Measurements from ENCODE around the gene ICA1.
"Not testable (repeated sequence)": the region's sequence is repeated elsewhere in the genome, so short reads cannot be mapped to it uniquely, and the experiment has no call there.

The ICA1 gene

GRCh38 chr7:8261711-8262695 lies at the start of gene ICA1:
ICA1 (minus strand) TSS chr7:8262167; CDS start chr7:8235926, 26,241 bp downstream.
- no peak for DNase-seq (ENCODE audit: low read depth in 2 of 2)

DNA sequence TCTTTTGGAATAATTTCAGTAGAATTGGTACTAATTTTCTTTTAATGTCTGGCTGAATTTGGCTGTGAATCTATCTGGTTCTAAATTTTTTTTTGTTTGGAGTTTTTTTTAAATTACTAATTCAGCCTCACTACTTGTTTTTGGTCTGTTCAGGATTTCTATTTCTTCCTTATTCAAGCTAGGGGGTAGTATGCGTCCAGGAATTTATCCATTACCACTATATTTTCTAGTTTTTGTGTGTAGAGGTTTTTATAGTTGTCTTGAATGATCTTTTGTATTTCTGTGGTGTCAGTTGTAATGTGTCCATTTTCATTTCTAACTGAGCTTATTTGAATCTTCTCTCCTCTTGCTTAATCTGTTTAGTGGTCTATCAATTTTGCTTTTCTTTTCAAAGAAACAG lies 48.9 kb upstream of the ICA1 start:
- DNase-seq (ENCODE audit: low read depth in 2 of 2) = no peak

- DNase-seq (ENCODE audit: low read depth in 2 of 2) = no peak
Observed at GRCh38 chr7:8305625-8306388, 43.8 kb upstream of the ICA1 start.

GRCh38 chr7:8305104-8305503 lies 43.1 kb upstream of the ICA1 start:
- DNase-seq (ENCODE audit: low read depth in 2 of 2) = no peak

DNA sequence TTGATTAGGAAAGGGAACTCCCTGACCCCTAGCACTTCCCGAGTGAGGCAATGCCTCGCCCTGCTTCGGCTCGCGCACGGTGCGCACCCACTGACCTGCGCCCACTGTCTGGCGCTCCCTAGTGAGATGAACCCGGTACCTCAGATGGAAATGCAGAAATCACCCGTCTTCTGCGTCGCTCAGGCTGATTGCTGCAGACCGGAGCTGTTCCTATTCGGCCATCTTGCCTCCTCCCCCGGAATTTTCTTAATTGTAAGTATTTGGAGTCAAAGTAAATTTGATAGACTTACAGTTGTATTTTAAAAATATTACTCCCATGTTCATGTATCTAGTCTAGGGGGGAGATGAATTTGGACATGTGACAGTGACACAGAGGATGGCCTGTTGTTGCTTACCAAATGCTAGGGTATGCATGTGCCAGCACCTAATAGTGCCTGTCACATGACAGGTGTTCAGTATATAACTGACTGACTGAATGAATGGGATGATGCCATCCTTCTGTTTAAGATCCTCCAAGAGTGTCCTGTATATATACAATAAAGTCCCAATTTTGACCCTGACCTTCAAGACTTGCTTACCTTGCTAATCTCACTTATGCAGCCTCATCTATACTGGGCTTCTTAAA lies 42.0 kb upstream of the ICA1 start:
- no peak for DNase-seq (ENCODE audit: low read depth in 2 of 2)

GRCh38 chr7:8297023-8297422 lies 35.1 kb upstream of the ICA1 start:
- not testable (repeated sequence) for DNase-seq (ENCODE audit: low read depth in 2 of 2)

DNA sequence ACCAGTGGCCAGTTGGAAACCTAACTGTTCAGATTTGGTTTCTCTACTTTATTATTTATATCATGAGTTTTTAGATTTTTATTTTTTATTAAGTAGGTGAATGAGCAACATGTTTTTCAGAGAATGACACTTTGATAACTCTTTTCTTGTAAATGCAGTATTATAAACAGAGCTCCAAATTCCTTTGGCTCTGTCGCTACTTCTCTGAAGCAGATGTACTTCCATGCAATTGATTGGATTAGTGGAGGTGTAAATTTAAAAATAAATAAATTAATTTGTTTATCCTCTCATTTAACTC lies 34.3 kb upstream of the ICA1 start:
- DNase-seq (ENCODE audit: low read depth in 2 of 2) = no peak

DNA sequence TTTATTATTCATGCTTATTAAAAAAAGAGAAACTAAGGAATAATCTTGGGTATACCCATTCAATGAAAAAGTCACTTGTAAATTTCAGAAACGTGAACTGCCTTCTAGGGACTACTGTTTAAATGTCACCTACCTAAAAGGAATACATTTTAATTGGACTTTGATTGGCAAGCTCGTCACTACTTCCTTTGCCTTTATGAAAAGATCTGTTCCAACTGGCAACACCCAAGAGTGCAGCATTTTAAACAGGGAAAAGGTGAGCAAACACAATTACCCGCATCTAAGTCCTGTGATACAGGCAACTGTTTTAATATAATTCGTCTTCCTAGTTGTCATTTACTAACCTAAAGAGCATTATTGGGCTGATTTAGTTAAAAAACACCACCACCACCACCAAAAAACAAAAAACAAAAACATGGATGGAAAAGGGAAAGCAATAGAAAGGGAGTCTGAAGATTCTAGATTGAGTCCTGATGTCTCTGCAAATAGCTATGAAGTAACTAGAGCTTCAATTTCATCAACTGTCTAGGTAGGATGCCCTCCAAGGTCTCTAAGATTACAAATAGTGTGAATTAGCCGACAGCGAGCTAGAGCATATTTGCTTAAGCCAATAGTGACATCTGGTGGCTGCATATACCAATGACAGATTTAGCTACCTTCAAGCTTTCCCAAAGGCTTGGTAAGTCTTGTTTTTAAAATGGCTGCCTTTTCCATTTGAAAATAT lies 33.8 kb upstream of the ICA1 start:
- DNase-seq (ENCODE audit: low read depth in 2 of 2) = peak in 1 of 2 donors; percentile 9

- DNase-seq (ENCODE audit: low read depth in 2 of 2) = no peak
Observed at GRCh38 chr7:8291397-8292141, 29.6 kb upstream of the ICA1 start.

DNA sequence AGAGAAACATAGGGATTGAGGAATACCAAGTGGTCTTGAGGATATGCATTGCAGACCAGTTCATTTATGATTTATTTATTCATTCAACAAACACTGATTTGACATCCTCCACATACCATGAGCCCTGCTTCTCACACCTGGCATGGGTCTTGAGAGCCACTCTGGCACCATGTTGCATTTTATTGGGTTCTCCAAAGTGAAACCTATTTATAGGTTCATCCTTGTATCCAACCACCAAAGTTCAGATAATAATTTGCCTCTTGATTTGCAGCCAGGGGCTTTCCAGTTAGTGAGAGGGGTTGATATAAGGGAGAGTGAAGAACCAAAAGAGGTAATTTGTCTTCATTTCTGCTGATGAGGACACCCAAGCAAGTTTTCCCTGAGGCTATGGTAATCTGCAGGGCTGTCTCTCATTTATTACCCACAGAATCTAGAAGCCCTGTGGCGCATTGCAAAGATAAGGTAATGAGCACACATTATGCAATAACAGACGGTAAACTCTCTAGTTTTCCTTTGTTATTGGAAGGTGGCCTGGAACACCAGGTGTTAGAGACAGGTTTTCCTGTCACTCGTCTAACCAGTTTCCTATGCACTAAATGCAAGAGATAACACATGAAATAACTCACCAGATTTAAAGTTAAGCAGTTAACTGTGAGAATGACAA lies 28.8 kb upstream of the ICA1 start:
- DNase-seq (ENCODE audit: low read depth in 2 of 2) = no peak

GRCh38 chr7:8286118-8286517 lies 24.2 kb upstream of the ICA1 start:
- no peak for DNase-seq (ENCODE audit: low read depth in 2 of 2)

- DNase-seq (ENCODE audit: low read depth in 2 of 2) = no peak
Observed at GRCh38 chr7:8285155-8285554, 23.2 kb upstream of the ICA1 start.

- DNase-seq (ENCODE audit: low read depth in 2 of 2) = no peak
Observed at GRCh38 chr7:8284606-8285005, 22.6 kb upstream of the ICA1 start.

DNA sequence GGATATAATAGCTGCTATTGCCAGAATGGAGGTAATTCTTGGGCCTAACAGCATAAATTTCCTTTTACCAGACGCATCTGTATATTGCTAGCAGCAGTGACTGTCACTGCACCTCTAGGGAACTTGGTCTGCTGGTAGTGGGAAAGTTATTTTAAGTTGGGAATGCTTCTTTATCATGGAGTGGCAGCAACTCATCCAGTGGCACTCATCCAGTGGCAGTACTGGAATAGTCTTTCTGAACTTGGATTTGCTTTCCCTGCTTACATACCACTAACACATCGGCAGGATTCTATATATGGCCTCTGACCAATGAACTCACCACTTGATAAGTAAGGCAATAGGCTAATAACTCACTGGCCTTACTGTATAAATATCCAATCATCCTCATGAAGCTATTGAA lies 22.0 kb upstream of the ICA1 start:
- DNase-seq (ENCODE audit: low read depth in 2 of 2) = no peak

- DNase-seq (ENCODE audit: low read depth in 2 of 2) = no peak
Observed at GRCh38 chr7:8282871-8283270, 20.9 kb upstream of the ICA1 start.

DNA sequence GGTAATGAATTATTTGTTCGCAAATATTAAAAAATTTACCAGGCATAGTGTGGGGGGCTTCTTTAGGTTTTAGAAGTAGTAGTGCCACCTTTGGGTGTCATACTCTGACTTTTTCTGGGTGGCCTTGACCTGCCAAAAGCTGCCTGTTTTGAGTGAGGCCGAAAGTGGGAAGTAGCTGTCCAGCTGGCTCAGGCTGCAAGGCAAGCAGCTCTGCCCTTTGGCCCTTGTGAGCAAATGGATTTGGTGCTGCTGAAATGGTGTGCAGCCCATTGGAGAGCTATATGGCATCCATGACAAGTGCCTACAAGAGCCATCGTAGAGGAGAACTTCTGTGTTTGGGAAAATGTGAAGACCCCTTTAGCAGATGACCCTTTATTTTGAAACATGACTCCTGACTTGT lies 20.2 kb upstream of the ICA1 start:
- no peak for DNase-seq (ENCODE audit: low read depth in 2 of 2)

- no peak for DNase-seq (ENCODE audit: low read depth in 2 of 2)
Observed at GRCh38 chr7:8278183-8278582, 16.2 kb upstream of the ICA1 start.

GRCh38 chr7:8277394-8277982 lies 15.5 kb upstream of the ICA1 start:
- DNase-seq (ENCODE audit: low read depth in 2 of 2) = no peak

- DNase-seq (ENCODE audit: low read depth in 2 of 2) = no peak
Observed at GRCh38 chr7:8274589-8274988, 12.6 kb upstream of the ICA1 start.

DNA sequence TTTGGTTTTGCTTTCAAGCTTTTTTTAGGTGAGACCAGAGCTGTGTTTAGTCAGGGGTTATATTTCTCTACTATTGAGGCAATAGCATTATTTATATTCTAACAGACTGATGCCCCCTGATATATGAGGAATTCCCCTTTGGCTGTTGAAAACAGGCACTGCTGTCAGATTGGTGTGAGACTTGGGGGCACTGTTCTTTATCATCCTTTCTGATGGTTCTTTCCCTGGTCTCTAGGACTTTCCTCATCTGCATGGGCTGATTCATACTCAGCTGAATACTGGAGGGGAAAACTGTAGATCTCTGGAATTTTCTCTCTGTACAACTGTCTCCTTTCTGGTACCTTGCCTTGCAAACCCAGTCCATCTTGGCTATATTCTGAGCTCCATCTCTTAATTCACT lies 10.0 kb upstream of the ICA1 start:
- DNase-seq (ENCODE audit: low read depth in 2 of 2) = no peak

Data from activated CD8-positive, alpha-beta memory T cell treated with anti-CD3 and anti-CD28 coated beads for 4 hours (primary cell).